HL-60 (cell line): ENCODE data around the gene SEC24B.

ENCODE experiments used
- DNase-seq, 2 experiments: peaks; one replicate each; pipeline ENCODE4 v3.0.0-alpha.2; 2010 to 2020; ENCODE audit warnings: low read depth in 1 of 2, low spot score in 1 of 2
- H3K27ac ChIP-seq: fragments of 250-450 bp; sonication (Bioruptor Pico); replicated peaks from 2 replicates; pipeline ENCODE4 v1.5.1; 2020; ENCODE audit warnings: mild to moderate bottlenecking, moderate library complexity
- H3K27me3 ChIP-seq: fragments of 250-450 bp; sonication (Bioruptor Pico); 2 replicates; pipeline ENCODE4 v1.5.1; 2021; ENCODE audit warnings: mild to moderate bottlenecking, moderate library complexity; ENCODE audit not compliant: insufficient read depth, poor library complexity, severe bottlenecking
- H3K4me3 ChIP-seq: replicated peaks from 2 replicates; pipeline ENCODE4 v1.5.1; 2011; ENCODE audit warnings: mild to moderate bottlenecking, control low read depth, low read length; ENCODE audit not compliant: insufficient read depth
- CTCF ChIP-seq: IDR thresholded peaks from one replicate; pipeline ENCODE4 v1.5.1; 2011; ENCODE audit warnings: low read length, control low read depth, inconsistent platforms; ENCODE audit not compliant: insufficient read depth
- GABPA ChIP-seq: IDR thresholded peaks from 2 replicates; pipeline ENCODE4 v1.6.1; 2012; ENCODE audit warnings: low read depth
- POLR2AphosphoS5 ChIP-seq: IDR thresholded peaks from 2 replicates; pipeline ENCODE4 v1.6.1; 2012; ENCODE audit warnings: low read depth
- REST ChIP-seq: IDR thresholded peaks from 2 replicates; pipeline ENCODE4 v1.6.1; 2012; ENCODE audit warnings: low read depth; ENCODE audit not compliant: insufficient replicate concordance
- SPI1 ChIP-seq: IDR thresholded peaks from 2 replicates; pipeline ENCODE4 v1.6.1; 2012; ENCODE audit warnings: low read depth, mild to moderate bottlenecking, borderline replicate concordance

SEC24B gene

GRCh38 chr4:109410776-109411175, 22.8 kb upstream of the SEC24B start:
- TF ChIP-seq GABPA, result no peak
- no peak for TF ChIP-seq CTCF
- TF ChIP-seq POLR2AphosphoS5, result no peak
- no peak for TF ChIP-seq REST
- TF ChIP-seq SPI1, result no peak
- no peak overlapping the region for H3K27ac ChIP-seq
- no peak for DNase-seq
- no peak overlapping the region for H3K4me3 ChIP-seq
- no peaks in the 10 kb centered on the region for H3K27me3 ChIP-seq

DNA sequence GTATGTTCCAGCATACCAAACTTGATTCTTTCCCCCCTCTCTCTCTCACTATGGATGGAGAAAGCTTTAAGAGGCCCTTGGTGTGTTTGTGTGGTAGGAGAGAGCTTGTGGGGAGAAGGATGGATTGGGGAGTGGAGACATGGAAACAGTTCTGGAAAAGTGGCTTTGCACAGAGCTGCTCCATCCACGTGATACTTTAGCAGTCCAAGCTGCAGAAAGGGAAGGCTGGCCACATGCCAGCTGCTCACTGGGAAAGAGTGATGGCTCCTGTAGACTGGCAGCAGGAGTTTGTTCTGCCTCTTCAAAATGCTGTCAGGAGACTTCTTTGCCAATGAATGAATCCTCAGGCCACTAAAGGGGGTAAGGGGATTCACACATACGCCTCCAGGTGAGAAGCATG, 21.7 kb upstream of the SEC24B start:
- no peak overlapping the region for H3K4me3 ChIP-seq
- no peak overlapping the region for H3K27ac ChIP-seq
- no peaks in the 10 kb centered on the region for H3K27me3 ChIP-seq
- no peak for DNase-seq
- TF ChIP-seq POLR2AphosphoS5 (no peak), REST (no peak), CTCF (no peak), GABPA (no peak), SPI1 (no peak)

DNA sequence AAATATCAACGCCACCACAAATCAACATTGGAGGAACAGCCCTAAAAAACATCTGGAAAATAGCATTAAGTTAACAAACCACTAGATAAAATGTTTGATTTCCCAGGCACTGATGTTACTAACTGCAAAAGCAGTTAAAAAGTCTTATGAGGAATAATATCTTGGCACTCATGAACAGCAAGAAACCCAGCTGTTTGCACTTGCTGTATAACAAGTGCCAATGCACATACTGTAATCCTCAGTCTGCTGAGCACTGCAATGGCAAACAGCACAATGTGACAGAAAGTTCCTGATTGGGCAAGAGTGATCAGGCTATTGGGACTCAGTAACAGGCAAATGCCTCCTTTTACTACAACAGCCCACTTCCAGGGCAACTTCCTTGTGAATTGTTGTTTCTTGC, 20.8 kb upstream of the SEC24B start:
- no peak overlapping the region for H3K27ac ChIP-seq
- no peak for DNase-seq

More for the DNA sequence above, 20.8 kb upstream of the SEC24B start:
- no peaks in the 10 kb centered on the region for H3K27me3 ChIP-seq
- TF ChIP-seq SPI1 (no peak), GABPA (no peak), POLR2AphosphoS5 (no peak), REST (no peak), CTCF (no peak)
- H3K4me3 ChIP-seq, result no peak overlapping the region
